ENCODE results near the gene SPI1. TPM values are rescaled to one million over a fixed set of nuclear protein-coding genes. Genes with fewer than 3 reads are reported as not detected.

Gene SPI1
- total RNA-seq, 1 experiment from 2014 or later = not detected

DNA sequence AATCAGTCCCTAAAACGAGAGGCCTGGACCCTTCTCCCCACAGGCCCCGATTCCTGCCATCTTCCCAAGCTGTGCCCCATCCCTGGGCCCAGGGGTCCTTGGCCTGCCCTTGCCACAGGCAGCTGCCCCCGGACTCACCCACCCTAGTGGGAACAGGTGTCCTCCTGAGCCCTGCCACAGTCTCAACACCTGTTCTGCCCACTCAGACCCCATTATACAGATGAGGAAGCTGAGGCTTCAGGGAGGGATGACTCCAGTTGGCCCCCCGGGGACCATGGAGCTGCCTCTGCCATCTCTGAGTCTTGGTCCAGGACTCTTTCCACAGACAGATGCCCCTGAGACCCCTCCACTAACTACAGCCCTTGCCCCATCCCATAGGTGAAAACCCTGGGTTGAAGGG lies 41.8 kb downstream of the SPI1 start:
- Histone ChIP-seq H3K79me2 (ENCODE audit: insufficient read depth, low read length) (no peaks in the 10 kb centered on the region), H3K14ac (ENCODE audit: insufficient read depth, low read length) (no peak overlapping the region), H3K18ac (ENCODE audit: insufficient read length, low read depth, low read length) (no peak overlapping the region), H3K79me1 (ENCODE audit: insufficient read depth, low read depth, low read length, poor library complexity, severe bottlenecking) (no peaks in the 10 kb centered on the region), H4K20me1 (ENCODE audit: control insufficient read depth, insufficient read depth, insufficient read length) (no peaks in the 10 kb centered on the region), H3K56ac (ENCODE audit: insufficient read length, low read depth, low read length) (no peak overlapping the region), H3K4me1 (ENCODE audit: insufficient read depth, low read length) (no peaks in the 10 kb centered on the region), H4K5ac (ENCODE audit: insufficient read length, low read depth, low read length) (no peak overlapping the region), H2BK15ac (ENCODE audit: low read depth, low read length) (no peak overlapping the region), H4K91ac (ENCODE audit: insufficient read length, low read depth, low read length) (no peak overlapping the region), H2AFZ (ENCODE audit: low read length) (no peak overlapping the region), H3K9ac (ENCODE audit: extremely low read depth, insufficient read length, low read length) (no peak overlapping the region), H3K23ac (ENCODE audit: insufficient read length, low read depth, low read length) (no peak overlapping the region), H2BK5ac (ENCODE audit: insufficient read length, low read length) (no peak overlapping the region), H3K4ac (ENCODE audit: low read depth, low read length) (no peak overlapping the region), H3K27ac (ENCODE audit: insufficient read length, low read depth, low read length) (no peak overlapping the region), H3K23me2 (ENCODE audit: insufficient read length, low read depth, low read length, poor library complexity, severe bottlenecking) (no peaks in the 10 kb centered on the region), H2BK120ac (ENCODE audit: low read depth, low read length, poor library complexity, severe bottlenecking) (no peak overlapping the region), H4K8ac (replicated peaks; ENCODE audit: insufficient read length, low read depth, low read length) (no peak overlapping the region), H3K9me3 (ENCODE audit: control insufficient read depth, low read depth, low read length) (no peaks in the 10 kb centered on the region), H3K4me2 (ENCODE audit: insufficient read depth, insufficient read length, low read length) (no peak overlapping the region), H3T11ph (ENCODE audit: low read length) (no peak overlapping the region), H2BK20ac (ENCODE audit: low read depth, low read length, poor library complexity, severe bottlenecking) (no peak overlapping the region), H2AK5ac (ENCODE audit: insufficient read length, low read length) (no peak overlapping the region), H2BK12ac (ENCODE audit: insufficient read length, low read depth, low read length) (no peak overlapping the region), H3K27me3 (ENCODE audit: insufficient read depth, low read length) (no peaks in the 10 kb centered on the region)
- no CpG with 5 or more reads among the region's 4 CpGs for WGBS (ENCODE audit: extremely low coverage, insufficient read length, low lambda C conversion rate)
- Mint-ChIP-seq H3K27me3 (ENCODE audit: low read depth) (peaks cover 1% of the 10 kb centered on the region; the same call in 1 of the 2 replicates), H3K9me3 (no peaks in the 10 kb centered on the region; a peak in 1 of 5 replicates), H3K36me3 (ENCODE audit: insufficient read depth in 1 of 3, low read depth in 3 of 3) (no peaks in the 10 kb centered on the region; a peak in 1 of 7 replicates), H3K27ac (no peak overlapping the region), H3K4me3 (no peak overlapping the region), H3K4me1 (no peaks in the 10 kb centered on the region)
- no peak for DNase-seq
- TF ChIP-seq, protein P1, sequence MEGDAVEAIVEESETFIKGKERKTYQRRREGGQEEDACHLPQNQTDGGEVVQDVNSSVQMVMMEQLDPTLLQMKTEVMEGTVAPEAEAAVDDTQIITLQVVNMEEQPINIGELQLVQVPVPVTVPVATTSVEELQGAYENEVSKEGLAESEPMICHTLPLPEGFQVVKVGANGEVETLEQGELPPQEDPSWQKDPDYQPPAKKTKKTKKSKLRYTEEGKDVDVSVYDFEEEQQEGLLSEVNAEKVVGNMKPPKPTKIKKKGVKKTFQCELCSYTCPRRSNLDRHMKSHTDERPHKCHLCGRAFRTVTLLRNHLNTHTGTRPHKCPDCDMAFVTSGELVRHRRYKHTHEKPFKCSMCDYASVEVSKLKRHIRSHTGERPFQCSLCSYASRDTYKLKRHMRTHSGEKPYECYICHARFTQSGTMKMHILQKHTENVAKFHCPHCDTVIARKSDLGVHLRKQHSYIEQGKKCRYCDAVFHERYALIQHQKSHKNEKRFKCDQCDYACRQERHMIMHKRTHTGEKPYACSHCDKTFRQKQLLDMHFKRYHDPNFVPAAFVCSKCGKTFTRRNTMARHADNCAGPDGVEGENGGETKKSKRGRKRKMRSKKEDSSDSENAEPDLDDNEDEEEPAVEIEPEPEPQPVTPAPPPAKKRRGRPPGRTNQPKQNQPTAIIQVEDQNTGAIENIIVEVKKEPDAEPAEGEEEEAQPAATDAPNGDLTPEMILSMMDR (conservative IDR thresholded peaks at IDR 0.05) = no peak
